H1 (cell line): ENCODE measurements around the gene PARD3. TPM values are rescaled to one million over a fixed set of nuclear protein-coding genes. Genes with fewer than 3 reads are reported as not detected.

Experiments used
- CTCF ChIA-PET: fragments of 300-600 bp; sonication (Branson Sonifier 250); formaldehyde crosslinking; loops from one replicate; lab custom pipeline; 2021; ENCODE audit not compliant: partially characterized antibody; lab: Charles Lee
- POLR2A ChIA-PET: fragments of 300-600 bp; sonication (Branson Sonifier 250); formaldehyde crosslinking; loops from one replicate; lab custom pipeline; 2021; ENCODE audit warnings: inconsistent platforms; ENCODE audit not compliant: partially characterized antibody; lab: Charles Lee
- DNase-seq, 2 experiments: peaks; one replicate each; pipeline versions ENCODE4 v3.0.0 to v3.0.0-alpha.2; 2010 to 2022; ENCODE audit warnings: low spot score in 2 of 2, low read depth in 1 of 2, mixed read lengths in 1 of 2
- FAIRE-seq: peaks from 2 replicates; lab custom pipeline; 2011; peaks lifted over from hg19 to GRCh38; lab: Jason Lieb, UNC
- H2AFZ ChIP-seq: 2 replicates; pipeline ENCODE4 v1.8.1; 2012; ENCODE audit warnings: low read length, inconsistent platforms
- H2AK5ac ChIP-seq: 2 replicates; pipeline ENCODE4 v1.6.1; 2013; ENCODE audit warnings: low read depth, low read length
- H2BK120ac ChIP-seq: replicated peaks from 2 replicates; pipeline ENCODE3; 2013; ENCODE audit warnings: low read depth, low read length, inconsistent platforms
- H2BK12ac ChIP-seq: 2 replicates; pipeline ENCODE4 v1.6.1; 2013; ENCODE audit warnings: low read depth, low read length
- H2BK15ac ChIP-seq: 2 replicates; pipeline ENCODE4 v1.6.1; 2013; ENCODE audit warnings: low read length
- H2BK20ac ChIP-seq: 2 replicates; pipeline ENCODE4 v1.6.1; 2013; ENCODE audit warnings: low read length
- H2BK5ac ChIP-seq: 2 replicates; pipeline ENCODE4 v1.6.1; 2013; ENCODE audit warnings: low read depth, low read length
- H3K14ac ChIP-seq: 2 replicates; pipeline ENCODE4 v1.6.1; 2013; ENCODE audit warnings: inconsistent platforms; ENCODE audit not compliant: insufficient read length
- H3K18ac ChIP-seq: 2 replicates; pipeline ENCODE4 v1.6.1; 2013; ENCODE audit warnings: low read length; ENCODE audit errors: extremely low read depth
- H3K23ac ChIP-seq: 2 replicates; pipeline ENCODE4 v1.6.1; 2013; ENCODE audit warnings: inconsistent platforms; ENCODE audit not compliant: insufficient read length
- H3K23me2 ChIP-seq: 2 replicates; pipeline ENCODE4 v1.6.1; 2013; ENCODE audit warnings: low read depth, low read length
- H3K27ac ChIP-seq: 2 replicates; pipeline ENCODE4 v1.6.1; 2011; ENCODE audit warnings: low read depth, low read length, inconsistent platforms
- H3K27me3 ChIP-seq, 4 experiments: replicated peaks in 1 of 4; 1 replicate in 1 of 4; 2 replicates in 3 of 4; pipeline versions ENCODE4 v1.6.1 to v1.8.1; 2011 to 2013; ENCODE audit warnings: low read length in 3 of 4, mild to moderate bottlenecking in 3 of 4, inconsistent platforms in 2 of 4, mixed read lengths in 2 of 4, moderate library complexity in 1 of 4; ENCODE audit not compliant: control insufficient read depth in 3 of 4, insufficient read depth in 3 of 4; ENCODE audit errors: extremely low read depth in 1 of 4
- H3K36me3 ChIP-seq, 4 experiments: 2 replicates each; pipeline versions ENCODE4 v1.6.1 to v1.8.1; 2011 to 2013; ENCODE audit warnings: mild to moderate bottlenecking in 4 of 4, low read length in 3 of 4, moderate library complexity in 2 of 4, control low read depth in 1 of 4, inconsistent platforms in 1 of 4; ENCODE audit not compliant: insufficient read depth in 4 of 4, control insufficient read depth in 2 of 4
- H3K4ac ChIP-seq: replicated peaks from 2 replicates; pipeline ENCODE3; 2013; ENCODE audit warnings: low read length, low read depth, mixed read lengths, inconsistent platforms; ENCODE audit not compliant: insufficient read length
- H3K4me1 ChIP-seq, 4 experiments: replicated peaks in 1 of 4; 1 replicate in 1 of 4; 2 replicates in 3 of 4; pipeline versions ENCODE4 v1.6.1 to v1.8.1; 2011 to 2013; ENCODE audit warnings: low read length in 3 of 4, inconsistent platforms in 2 of 4, mixed read lengths in 1 of 4; ENCODE audit not compliant: insufficient read depth in 4 of 4, control insufficient read depth in 3 of 4
- H3K4me2 ChIP-seq, 2 experiments: 2 replicates each; pipeline versions ENCODE4 v1.6.1 to v1.8.1; 2011 to 2013; ENCODE audit warnings: low read depth in 2 of 2, low read length in 2 of 2, control low read depth in 1 of 2, inconsistent platforms in 1 of 2, mild to moderate bottlenecking in 1 of 2; ENCODE audit not compliant: insufficient read depth in 1 of 2
- H3K4me3 ChIP-seq, 4 experiments: fragments of 200-600, 300-600 bp in 1 of 4; sonication (generic), shearing (Covaris generic), sonication (Bioruptor Twin) in 1 of 4; 2 replicates each; pipeline versions ENCODE4 v1.5.1 to v1.8.1; 2011 to 2016; ENCODE audit warnings: low read length in 4 of 4, low read depth in 3 of 4, control low read depth in 2 of 4, inconsistent platforms in 2 of 4, mild to moderate bottlenecking in 2 of 4, mixed read lengths in 1 of 4, moderate library complexity in 1 of 4; ENCODE audit not compliant: insufficient read depth in 2 of 4; ENCODE audit errors: extremely low read depth in 1 of 4
- H3K56ac ChIP-seq: replicated peaks from 2 replicates; pipeline ENCODE3; 2013; ENCODE audit warnings: low read depth, mild to moderate bottlenecking, mixed read lengths, low read length, inconsistent platforms; ENCODE audit not compliant: insufficient read length
- H3K79me1 ChIP-seq: 2 replicates; pipeline ENCODE4 v1.6.1; 2013; ENCODE audit warnings: low read depth, low read length, control low read depth
- H3K79me2 ChIP-seq, 2 experiments: 2 replicates each; pipeline versions ENCODE4 v1.6.1 to v1.8.1; 2012 to 2013; ENCODE audit warnings: low read length in 2 of 2, mild to moderate bottlenecking in 2 of 2, inconsistent platforms in 1 of 2; ENCODE audit not compliant: insufficient read depth in 2 of 2, control insufficient read depth in 1 of 2
- H3K9ac ChIP-seq, 4 experiments: replicated peaks in 1 of 4; 1 replicate in 1 of 4; 2 replicates in 3 of 4; pipeline versions ENCODE4 v1.6.1 to v1.8.1; 2011 to 2013; ENCODE audit warnings: low read depth in 3 of 4, low read length in 3 of 4, control low read depth in 2 of 4, mild to moderate bottlenecking in 2 of 4, moderate library complexity in 2 of 4, inconsistent platforms in 1 of 4; ENCODE audit errors: extremely low read depth in 1 of 4
- H3K9me3 ChIP-seq, 2 experiments: 2 replicates each; pipeline versions ENCODE4 v1.6.1 to v1.8.1; 2012 to 2013; ENCODE audit warnings: mild to moderate bottlenecking in 2 of 2, moderate library complexity in 2 of 2, control low read depth in 1 of 2, inconsistent platforms in 1 of 2, low read depth in 1 of 2, low read length in 1 of 2, mixed read lengths in 1 of 2; ENCODE audit not compliant: insufficient read depth in 2 of 2
- H4K20me1 ChIP-seq, 2 experiments: replicated peaks in 1 of 2; 2 replicates each; pipeline versions ENCODE3 to v1.8.1; 2011 to 2013; ENCODE audit warnings: inconsistent platforms in 2 of 2, low read length in 2 of 2, mild to moderate bottlenecking in 1 of 2; ENCODE audit not compliant: insufficient read depth in 2 of 2, control insufficient read depth in 1 of 2
- H4K5ac ChIP-seq: 2 replicates; pipeline ENCODE4 v1.6.1; 2013; ENCODE audit warnings: low read length, low read depth, mixed read lengths, inconsistent platforms; ENCODE audit not compliant: insufficient read length
- H4K8ac ChIP-seq: 2 replicates; pipeline ENCODE4 v1.8.0; 2013; ENCODE audit warnings: mild to moderate bottlenecking, moderate library complexity, low read length, inconsistent platforms; ENCODE audit not compliant: insufficient read depth; ENCODE audit errors: extremely low read depth
- H4K91ac ChIP-seq: replicated peaks from 2 replicates; pipeline ENCODE3; 2013; ENCODE audit warnings: low read length, mixed read lengths, inconsistent platforms; ENCODE audit not compliant: insufficient read length
- BACH1 ChIP-seq: IDR thresholded peaks from 2 replicates; pipeline ENCODE4 v1.6.1; 2012; ENCODE audit warnings: low read length, improper control_type of control experiment
- FOSL1 ChIP-seq: IDR thresholded peaks from 2 replicates; pipeline ENCODE4 v1.6.1; 2011; ENCODE audit warnings: mild to moderate bottlenecking, low read depth, low read length, moderate library complexity; ENCODE audit not compliant: insufficient read depth
- HDAC6 ChIP-seq: IDR thresholded peaks from one replicate; pipeline ENCODE4 v1.7.1; 2012; ENCODE audit warnings: low read depth, mild to moderate bottlenecking, inconsistent platforms, low read length, moderate library complexity
- KDM1A ChIP-seq: fragments of 200-600, 300-600 bp; sonication (generic); IDR thresholded peaks from 2 replicates; pipeline ENCODE4 v1.7.1; 2016; ENCODE audit warnings: mild to moderate bottlenecking, low read length, borderline replicate concordance
- RNF2 ChIP-seq: fragments of 200-900, 300-1000 bp; sonication (generic); IDR thresholded peaks from 2 replicates; pipeline ENCODE4 v1.7.1; 2016; ENCODE audit warnings: borderline replicate concordance, low read depth, mild to moderate bottlenecking, antibody characterized with exemption, low read length; ENCODE audit not compliant: poor library complexity, severe bottlenecking; ENCODE audit errors: missing control alignments
- SRF ChIP-seq: IDR thresholded peaks from 2 replicates; pipeline ENCODE4 v1.6.1; 2011; ENCODE audit warnings: mild to moderate bottlenecking, low read depth, low read length, moderate library complexity
- TCF12 ChIP-seq: IDR thresholded peaks from 2 replicates; pipeline ENCODE4 v1.6.1; 2011; ENCODE audit warnings: low read depth, mild to moderate bottlenecking, low read length
- YY1 ChIP-seq: IDR thresholded peaks from 2 replicates; pipeline ENCODE4 v1.6.1; 2011; ENCODE audit warnings: low read depth, mild to moderate bottlenecking, low read length
- WGBS, 2 experiments: shearing (Covaris generic) in 1 of 2; methylation state at CpG; one replicate each; pipeline versions ENCODE4 v1.1.6 to v1.1.7; 2013 to 2015; ENCODE audit warnings: low lambda C conversion rate in 2 of 2, mixed read lengths in 2 of 2, inconsistent platforms in 1 of 2, low coverage in 1 of 2, missing lambda C conversion rate in 1 of 2; ENCODE audit not compliant: insufficient replicate concordance in 2 of 2, insufficient coverage in 1 of 2, insufficient read length in 1 of 2; ENCODE audit errors: extremely low coverage in 1 of 2, missing lambda C conversion rate in 1 of 2; 5-methylcytosine and 5-hydroxymethylcytosine counted together
- polyA plus RNA-seq, 7 experiments: library from polyadenylated mRNA; depleted of rRNA in 3 of 7; stranded (reverse) in 5 of 7; unstranded in 2 of 7; fragments of >200 nt in 5 of 7; fragments of 200-250 nt in 2 of 7; gene quantifications; 1 replicate in 5 of 7; 2 replicates in 1 of 7; 4 replicates in 1 of 7; pipeline versions ENCODE4 v1.2.1 to v1.2.3, GENCODE V29; 2011 to 2013; ENCODE audit warnings: missing spikeins in 2 of 7, mixed read lengths in 2 of 7
- total RNA-seq: library from RNA; stranded (reverse); fragmentation: NEBNext Ultra II Directional; extraction: Animal tissue kit (Norgen Biotek cat#: 25700); gene quantifications from 2 replicates; pipeline ENCODE4 v1.2.1, GENCODE V29; 2021
- TF ChIP-seq, protein P1 (sequence below): IDR thresholded peaks from 2 replicates; pipeline ENCODE4 v1.6.1; 2012; ENCODE audit warnings: inconsistent platforms
- TF ChIP-seq, protein P2 (sequence below): IDR thresholded peaks from 2 replicates; pipeline ENCODE4 v1.6.1; 2012; ENCODE audit warnings: inconsistent platforms

PARD3 gene
- total and polyA plus RNA-seq, 2 of the 8 experiments (the other 6 are each of a cell fraction or from before 2014, with no cell fraction given) = 19.7 to 49.1 TPM

GRCh38 chr10:34183016-34183796 lies 631.9 kb downstream of the PARD3 start:
- Histone ChIP-seq H3K4ac (no peak overlapping the region), H2BK20ac (0 out of 2 replicates have a peak overlapping the region, but pooled peaks have one; percentile 73), H3K18ac (no peak overlapping the region), H3K9ac (no peak overlapping the region), H2AFZ (no peak overlapping the region), H3K4me2 (peak overlapping the region; percentile 23 to 50; a peak in 3 of 4 replicates), H3K4me3 (peak overlapping the region in 1 of 4 experiments; percentile 5; a peak in 1 of 8 replicates), H3K79me1 (no peaks in the 10 kb centered on the region), H4K5ac (no peak overlapping the region), H3K27ac (no peak overlapping the region), H2BK5ac (peak overlapping the region; percentile 26; the same call in 1 of the 2 replicates), H2BK12ac (peak overlapping the region; percentile 20; the same call in 1 of the 2 replicates), H3K36me3 (no peaks in the 10 kb centered on the region), H3K23ac (no peak overlapping the region), H3K56ac (no peak overlapping the region), H4K20me1 (no peaks in the 10 kb centered on the region), H2BK15ac (no peak overlapping the region), H2BK120ac (no peak overlapping the region), H3K9me3 (no peaks in the 10 kb centered on the region), H4K91ac (no peak overlapping the region), H3K79me2 (no peaks in the 10 kb centered on the region), H2AK5ac (no peak overlapping the region; the same call in 1 of the 2 replicates), H3K27me3 (no peaks in the 10 kb centered on the region), H4K8ac (no peak overlapping the region), H3K4me1 (peaks cover 16 to 51% (median 45%) of the 10 kb centered on the region in 4 experiments), H3K14ac (no peak overlapping the region), H3K23me2 (no peaks in the 10 kb centered on the region)
- ChIA-PET CTCF (interaction anchor here (1.2 kb wide), 1 partner anchor 14 kb away, joined by 3 read pairs; no protein-coding TSS in a partner anchor), POLR2A (interaction anchor here (2.7 kb wide), 1 partner anchor 11 kb away, joined by 7 read pairs; no protein-coding TSS in a partner anchor)
- FAIRE-seq = peak; percentile 68
- DNase-seq = no peak
- WGBS, 2 experiments = 58% methylated on average over 15 of the region's 15 CpGs; no CpG with 5 or more reads in 1 of the 2 experiments
- no peak for TF ChIP-seq RNF2
- TF ChIP-seq, protein P1, sequence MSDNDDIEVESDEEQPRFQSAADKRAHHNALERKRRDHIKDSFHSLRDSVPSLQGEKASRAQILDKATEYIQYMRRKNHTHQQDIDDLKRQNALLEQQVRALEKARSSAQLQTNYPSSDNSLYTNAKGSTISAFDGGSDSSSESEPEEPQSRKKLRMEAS = peak; percentile 85
- no peak for TF ChIP-seq BACH1
- TF ChIP-seq SRF = no peak
- no peak for TF ChIP-seq FOSL1
- TF ChIP-seq TCF12 = peak; percentile 64; the same call in 1 of the 2 replicates
- TF ChIP-seq, protein P2, sequence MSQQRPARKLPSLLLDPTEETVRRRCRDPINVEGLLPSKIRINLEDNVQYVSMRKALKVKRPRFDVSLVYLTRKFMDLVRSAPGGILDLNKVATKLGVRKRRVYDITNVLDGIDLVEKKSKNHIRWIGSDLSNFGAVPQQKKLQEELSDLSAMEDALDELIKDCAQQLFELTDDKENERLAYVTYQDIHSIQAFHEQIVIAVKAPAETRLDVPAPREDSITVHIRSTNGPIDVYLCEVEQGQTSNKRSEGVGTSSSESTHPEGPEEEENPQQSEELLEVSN = peak; percentile 85; the same call in 1 of the 2 replicates
- TF ChIP-seq HDAC6 = no peak
- peak; percentile 89 for TF ChIP-seq YY1
- no peak for TF ChIP-seq KDM1A
